ENCODE measurements around the gene DHX38.

Gene DHX38

GRCh38 chr16:72084445-72084844, 9.2 kb upstream of the DHX38 start:
- no peak for DNase-seq (ENCODE audit: low read depth)

- no peak for DNase-seq (ENCODE audit: low read depth)
Observed at GRCh38 chr16:72085002-72085401, 8.6 kb upstream of the DHX38 start.

- no peak for DNase-seq (ENCODE audit: low read depth)
Observed at GRCh38 chr16:72091217-72091616, 2.4 kb upstream of the DHX38 start.

- peak; percentile 36 for DNase-seq (ENCODE audit: low read depth)
Observed at GRCh38 chr16:72092832-72093447, 707 bp upstream of the DHX38 start.

GRCh38 chr16:72094266-72094610, 591 bp downstream of the DHX38 start:
- DNase-seq (ENCODE audit: low read depth), result no peak

GRCh38 chr16:72098936-72099335, 5.3 kb downstream of the DHX38 start:
- DNase-seq (ENCODE audit: low read depth), result no peak

GRCh38 chr16:72099377-72099818, 5.8 kb downstream of the DHX38 start:
- peak; percentile 37 for DNase-seq (ENCODE audit: low read depth)

GRCh38 chr16:72101195-72101594, 7.5 kb downstream of the DHX38 start:
- DNase-seq (ENCODE audit: low read depth), result no peak

GRCh38 chr16:72104905-72105304, 11.3 kb downstream of the DHX38 start:
- DNase-seq (ENCODE audit: low read depth), result no peak

- DNase-seq (ENCODE audit: low read depth), result no peak
Observed at GRCh38 chr16:72105978-72106377, 12.3 kb downstream of the DHX38 start.

- no peak for DNase-seq (ENCODE audit: low read depth)
Observed at GRCh38 chr16:72107371-72107770, 13.7 kb downstream of the DHX38 start.

- DNase-seq (ENCODE audit: low read depth), result no peak
Observed at GRCh38 chr16:72108353-72109102, 14.9 kb downstream of the DHX38 start.

GRCh38 chr16:72109300-72109699, 15.7 kb downstream of the DHX38 start:
- no peak for DNase-seq (ENCODE audit: low read depth)

GRCh38 chr16:72109966-72110530, 16.4 kb downstream of the DHX38 start:
- DNase-seq (ENCODE audit: low read depth), result no peak

- no peak for DNase-seq (ENCODE audit: low read depth)
Observed at GRCh38 chr16:72110662-72111615, 17.3 kb downstream of the DHX38 start.

- DNase-seq (ENCODE audit: low read depth), result no peak
Observed at GRCh38 chr16:72111657-72112451, 18.2 kb downstream of the DHX38 start.

GRCh38 chr16:72112452-72112792, 18.8 kb downstream of the DHX38 start:
- DNase-seq (ENCODE audit: low read depth), result no peak

- DNase-seq (ENCODE audit: low read depth), result no peak
Observed at GRCh38 chr16:72112906-72113615, 19.4 kb downstream of the DHX38 start.

GRCh38 chr16:72113616-72113945, 19.9 kb downstream of the DHX38 start:
- DNase-seq (ENCODE audit: low read depth), result no peak

GRCh38 chr16:72120026-72120425, 26.4 kb downstream of the DHX38 start:
- DNase-seq (ENCODE audit: low read depth), result no peak

- no peak for DNase-seq (ENCODE audit: low read depth)
Observed at GRCh38 chr16:72122308-72122707, 28.7 kb downstream of the DHX38 start.
